Activated CD8-positive, alpha-beta T cell treated with anti-CD3 and anti-CD28 coated beads for 36 hours (primary cell): ENCODE measurements around the gene PSMB2. TPM values are rescaled to one million over a fixed set of nuclear protein-coding genes. Genes with fewer than 3 reads are reported as not detected.

Experiments used
- ATAC-seq: fragments of 200-7000 bp; cut with Tn5 transposase; one replicate; pipeline ENCODE4 v1.10.0; 2021; ENCODE audit warnings: mild to moderate bottlenecking, moderate library complexity
- CTCF ChIA-PET: fragments of 350-600 bp; sonication (Branson Sonifier 250); formaldehyde crosslinking; loops from one replicate; lab custom pipeline; 2021; ENCODE audit warnings: antibody characterized with exemption; lab: Charles Lee
- POLR2A ChIA-PET: fragments of 350-600 bp; sonication (Branson Sonifier 250); formaldehyde crosslinking; loops from one replicate; lab custom pipeline; 2021; ENCODE audit warnings: antibody characterized with exemption; lab: Charles Lee
- DNase-seq: peaks from one replicate; pipeline ENCODE4 v3.0.0-alpha.2; 2020
- H3K27ac Mint-ChIP-seq: one replicate; pipeline ENCODE4 v1.8.0; 2021; ENCODE audit warnings: mild to moderate bottlenecking, mixed read lengths
- H3K27me3 Mint-ChIP-seq: one replicate; pipeline ENCODE4 v1.8.0; 2021; ENCODE audit warnings: mixed read lengths
- H3K36me3 Mint-ChIP-seq: one replicate; pipeline ENCODE4 v1.8.0; 2021; ENCODE audit warnings: low read depth, mixed read lengths
- H3K4me1 Mint-ChIP-seq: one replicate; pipeline ENCODE4 v1.8.0; 2021; ENCODE audit warnings: low read depth, mixed read lengths
- H3K4me3 Mint-ChIP-seq: one replicate; pipeline ENCODE4 v1.8.0; 2021; ENCODE audit warnings: mild to moderate bottlenecking, moderate library complexity, mixed read lengths
- H3K9me3 Mint-ChIP-seq: one replicate; pipeline ENCODE4 v1.8.0; 2021; ENCODE audit warnings: mixed read lengths
- CTCF ChIP-seq: fragments of 200-600 bp; IDR thresholded peaks from one replicate; pipeline ENCODE4 v1.8.0; 2022; ENCODE audit warnings: antibody characterized with exemption, mild to moderate bottlenecking
- intact Hi-C: fragments of 100-400 bp; cut with micrococcal nuclease; formaldehyde crosslinking; loops from one replicate; pipeline ENCODE4 v1.10.0; 2022
- total RNA-seq, 2 experiments: library from RNA; stranded (reverse); gene quantifications; one replicate each; pipeline ENCODE4 v1.2.3, GENCODE V29; 2021

The PSMB2 gene
- total RNA-seq, 2 experiments from 2014 or later, result 92.9 to 94.2 TPM

GRCh38 chr1:35680271-35680670 lies 38.9 kb upstream of the PSMB2 start:
- no peak for DNase-seq
- intact Hi-C loops, result no loop called here
- H3K9me3 Mint-ChIP-seq, result no peaks in the 10 kb centered on the region
- H3K27ac Mint-ChIP-seq, result no peak overlapping the region
- ChIA-PET POLR2A (no interaction called here), CTCF (interaction anchor here (1.5 kb wide), 1 partner anchor 35 kb away, joined by 3 read pairs; no protein-coding TSS in a partner anchor)
- TF ChIP-seq CTCF, result no peak
- no peak overlapping the region for H3K4me3 Mint-ChIP-seq
- no peak for ATAC-seq
- H3K4me1 Mint-ChIP-seq, result no peaks in the 10 kb centered on the region
- H3K36me3 Mint-ChIP-seq, result no peaks in the 10 kb centered on the region
- peaks cover 4% of the 10 kb centered on the region for H3K27me3 Mint-ChIP-seq

GRCh38 chr1:35675773-35676172 lies 34.4 kb upstream of the PSMB2 start:
- Mint-ChIP-seq H3K4me3 (no peak overlapping the region), H3K9me3 (no peaks in the 10 kb centered on the region), H3K27me3 (peaks cover 7% of the 10 kb centered on the region), H3K27ac (no peak overlapping the region), H3K36me3 (no peaks in the 10 kb centered on the region), H3K4me1 (no peaks in the 10 kb centered on the region)
- intact Hi-C loops, result no loop called here
- POLR2A ChIA-PET, result no interaction called here
- ATAC-seq (no peak), DNase-seq (no peak)
- no peak for TF ChIP-seq CTCF
- CTCF ChIA-PET, result no interaction called here

- DNase-seq (no peak), ATAC-seq (no peak)
- CTCF ChIA-PET, result no interaction called here
- Mint-ChIP-seq H3K27ac (no peak overlapping the region), H3K27me3 (peaks cover 9% of the 10 kb centered on the region), H3K4me3 (no peak overlapping the region), H3K4me1 (no peaks in the 10 kb centered on the region), H3K9me3 (no peaks in the 10 kb centered on the region), H3K36me3 (no peaks in the 10 kb centered on the region)
- POLR2A ChIA-PET, result no interaction called here
- intact Hi-C loops, result no loop called here
- no peak for TF ChIP-seq CTCF
These were observed 32.8 kb upstream of the PSMB2 start for GRCh38 chr1:35674111-35674510.

GRCh38 chr1:35672116-35672515 lies 30.8 kb upstream of the PSMB2 start:
- no peaks in the 10 kb centered on the region for H3K4me1 Mint-ChIP-seq

GRCh38 chr1:35668506-35668905 lies 27.2 kb upstream of the PSMB2 start:
- ChIA-PET POLR2A (no interaction called here), CTCF (interaction anchor here (1.7 kb wide), 1 partner anchor 22 kb away, joined by 4 read pairs; no protein-coding TSS in a partner anchor)
- H3K36me3 Mint-ChIP-seq, result no peaks in the 10 kb centered on the region
- H3K4me1 Mint-ChIP-seq, result no peaks in the 10 kb centered on the region
- no peak overlapping the region for H3K4me3 Mint-ChIP-seq
- H3K9me3 Mint-ChIP-seq, result no peaks in the 10 kb centered on the region
- no peak for TF ChIP-seq CTCF
- no peak for DNase-seq
- no peak for ATAC-seq
- H3K27me3 Mint-ChIP-seq, result peaks cover 9% of the 10 kb centered on the region
- no peak overlapping the region for H3K27ac Mint-ChIP-seq
- intact Hi-C loops, result no loop called here

More at GRCh38 chr1:35672116-35672515, 30.8 kb upstream of the PSMB2 start:
- POLR2A ChIA-PET, result no interaction called here
- no peak for TF ChIP-seq CTCF
- Mint-ChIP-seq H3K36me3 (no peaks in the 10 kb centered on the region), H3K27ac (no peak overlapping the region), H3K27me3 (peaks cover 9% of the 10 kb centered on the region), H3K9me3 (no peaks in the 10 kb centered on the region), H3K4me3 (no peak overlapping the region)
- CTCF ChIA-PET, result interaction anchor here (2.4 kb wide), 1 partner anchor 44 kb away, joined by 12 read pairs; no protein-coding TSS in a partner anchor
- no peak for ATAC-seq
- DNase-seq, result no peak
- intact Hi-C loops, result no loop called here
